ENCODE measurements around the gene MEF2D. TPM values are rescaled to one million over a fixed set of nuclear protein-coding genes. Genes with fewer than 3 reads are reported as not detected.
A peak's percentile ranks its signal among the peaks of the same experiment; 100 is the strongest.

The MEF2D gene
- total RNA-seq, 3 donors from 2014 or later, result 56.8 to 103 (median 61.9) TPM

DNA sequence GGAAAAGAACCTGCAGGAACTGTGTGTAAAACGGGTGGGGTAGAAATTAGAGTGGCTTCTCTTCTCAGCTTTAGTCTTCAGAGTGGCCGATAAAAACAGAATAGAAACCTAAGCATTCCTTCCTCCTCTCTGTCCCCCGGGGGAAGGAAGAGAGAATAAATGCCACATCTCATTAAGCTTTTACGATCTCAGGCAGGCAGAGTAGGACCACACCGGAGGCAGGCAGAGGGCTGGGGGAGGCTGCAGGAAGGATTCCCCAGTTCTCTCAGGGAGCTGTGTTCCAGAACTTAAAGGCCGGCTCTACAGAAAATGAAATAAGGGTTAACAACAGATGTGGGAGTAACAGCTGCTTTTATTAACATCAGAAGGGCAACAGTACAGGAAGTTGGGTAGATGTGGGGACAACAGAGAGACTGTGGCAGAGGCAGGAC is 24.5 kb upstream of the MEF2D start:
- Histone ChIP-seq H3K4me3 (no peak overlapping the region), H3K9me3 (no peaks in the 10 kb centered on the region), H3K4me1 (ENCODE audit: low read depth) (no peaks in the 10 kb centered on the region), H3K36me3 (ENCODE audit: low read depth) (no peaks in the 10 kb centered on the region)
- DNase-seq, result no peak
- peak; percentile 41 for ATAC-seq
- intact Hi-C loops (cut with DNase I, micrococcal nuclease), result no loop called here
- TF ChIP-seq, protein P1, sequence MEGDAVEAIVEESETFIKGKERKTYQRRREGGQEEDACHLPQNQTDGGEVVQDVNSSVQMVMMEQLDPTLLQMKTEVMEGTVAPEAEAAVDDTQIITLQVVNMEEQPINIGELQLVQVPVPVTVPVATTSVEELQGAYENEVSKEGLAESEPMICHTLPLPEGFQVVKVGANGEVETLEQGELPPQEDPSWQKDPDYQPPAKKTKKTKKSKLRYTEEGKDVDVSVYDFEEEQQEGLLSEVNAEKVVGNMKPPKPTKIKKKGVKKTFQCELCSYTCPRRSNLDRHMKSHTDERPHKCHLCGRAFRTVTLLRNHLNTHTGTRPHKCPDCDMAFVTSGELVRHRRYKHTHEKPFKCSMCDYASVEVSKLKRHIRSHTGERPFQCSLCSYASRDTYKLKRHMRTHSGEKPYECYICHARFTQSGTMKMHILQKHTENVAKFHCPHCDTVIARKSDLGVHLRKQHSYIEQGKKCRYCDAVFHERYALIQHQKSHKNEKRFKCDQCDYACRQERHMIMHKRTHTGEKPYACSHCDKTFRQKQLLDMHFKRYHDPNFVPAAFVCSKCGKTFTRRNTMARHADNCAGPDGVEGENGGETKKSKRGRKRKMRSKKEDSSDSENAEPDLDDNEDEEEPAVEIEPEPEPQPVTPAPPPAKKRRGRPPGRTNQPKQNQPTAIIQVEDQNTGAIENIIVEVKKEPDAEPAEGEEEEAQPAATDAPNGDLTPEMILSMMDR (IDR thresholded peaks at IDR 0.05), result no peak

DNA sequence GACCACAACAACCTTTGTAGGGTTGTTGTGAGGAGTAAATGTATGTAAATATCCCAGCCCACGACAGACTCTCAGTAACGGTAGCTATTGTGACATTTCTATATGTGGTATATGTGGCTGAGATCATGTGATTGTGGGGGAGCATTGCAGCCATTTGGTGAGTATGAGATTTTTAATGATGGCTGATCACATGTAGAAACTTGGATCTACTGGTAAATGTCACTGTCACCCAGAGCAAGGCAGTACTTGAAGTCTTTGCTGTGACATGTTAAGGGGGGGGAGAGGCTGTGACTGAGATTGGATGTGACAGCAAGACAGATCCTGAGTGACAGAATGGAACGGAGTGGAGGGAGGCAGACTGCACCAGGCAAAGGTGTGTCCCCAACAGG is 23.9 kb upstream of the MEF2D start:
- DNase-seq (no peak), ATAC-seq (peak; percentile 39)
- Histone ChIP-seq H3K36me3 (ENCODE audit: low read depth) (no peaks in the 10 kb centered on the region), H3K9me3 (no peaks in the 10 kb centered on the region), H3K4me1 (ENCODE audit: low read depth) (no peaks in the 10 kb centered on the region), H3K4me3 (no peak overlapping the region)
- intact Hi-C loops (cut with DNase I, micrococcal nuclease), result no loop called here
- TF ChIP-seq, protein P1 (IDR thresholded peaks at IDR 0.05), result no peak

DNA sequence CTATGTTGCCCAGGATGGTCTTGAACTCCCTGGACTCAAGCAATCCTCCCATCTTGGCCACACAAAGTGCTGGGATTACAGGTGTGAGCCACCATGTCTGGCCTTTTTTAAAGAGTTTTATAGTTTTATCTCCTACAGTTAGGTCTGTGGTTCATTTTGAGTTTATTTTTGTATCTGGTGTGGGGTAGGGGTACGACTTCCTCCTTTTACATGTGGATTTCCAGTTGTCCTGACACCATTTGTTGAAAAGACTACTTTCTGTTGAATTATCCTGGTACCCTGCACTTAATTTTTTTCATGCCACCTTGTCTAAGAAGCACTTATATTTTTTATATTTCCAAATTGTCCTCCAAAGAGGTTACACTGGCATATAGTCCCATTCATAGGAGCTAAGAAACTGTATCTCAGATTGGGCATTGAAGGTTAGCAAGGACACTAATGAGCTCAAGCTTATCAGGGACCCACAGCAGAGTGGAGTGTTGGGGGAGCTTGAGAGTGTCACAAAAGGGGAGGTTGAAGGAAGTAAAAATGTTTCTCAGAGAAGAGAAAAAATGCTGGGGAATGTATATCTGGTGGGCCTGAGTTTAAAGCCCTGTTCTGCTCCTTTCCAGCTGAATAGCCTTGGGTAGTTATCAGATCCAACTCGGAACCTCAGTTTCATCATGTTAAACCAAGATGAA is 23.4 kb upstream of the MEF2D start:
- Histone ChIP-seq H3K9me3 (no peaks in the 10 kb centered on the region), H3K36me3 (ENCODE audit: low read depth) (no peaks in the 10 kb centered on the region), H3K4me3 (no peak overlapping the region), H3K4me1 (ENCODE audit: low read depth) (no peaks in the 10 kb centered on the region)
- no peak for DNase-seq
- TF ChIP-seq, protein P1 (IDR thresholded peaks at IDR 0.05), result no peak
- intact Hi-C loops (cut with DNase I, micrococcal nuclease), result no loop called here
- ATAC-seq, result no peak

DNA sequence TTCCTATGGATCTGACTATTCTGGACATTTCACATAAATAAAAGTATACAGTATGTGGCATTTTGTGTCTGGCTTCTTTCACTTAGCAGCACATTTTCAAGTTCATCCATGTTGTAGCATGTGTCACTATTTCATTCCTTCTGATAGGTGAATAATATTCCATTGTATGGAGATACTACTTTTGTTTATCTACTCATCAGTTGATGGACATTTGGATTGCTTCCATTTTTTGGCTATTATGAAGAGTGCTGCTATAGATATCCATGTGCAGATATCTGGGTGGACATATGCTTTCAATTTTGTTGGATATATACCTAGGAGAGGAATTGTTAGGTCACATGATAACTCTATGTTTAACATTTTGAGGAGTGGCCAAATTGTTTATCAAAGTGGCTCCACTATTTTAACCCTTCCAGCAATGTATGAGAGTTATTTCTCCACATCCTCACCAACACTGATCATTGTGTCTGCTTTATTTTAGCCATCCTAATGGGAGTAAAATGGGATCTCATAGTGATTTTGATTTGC is 21.9 kb upstream of the MEF2D start:
- Histone ChIP-seq H3K9me3 (no peaks in the 10 kb centered on the region), H3K4me1 (ENCODE audit: low read depth) (no peaks in the 10 kb centered on the region), H3K4me3 (no peak overlapping the region), H3K36me3 (ENCODE audit: low read depth) (no peaks in the 10 kb centered on the region)
- ATAC-seq, result no peak
- no peak for DNase-seq
- intact Hi-C loops (cut with DNase I, micrococcal nuclease), result no loop called here
- TF ChIP-seq, protein P1 (IDR thresholded peaks at IDR 0.05), result no peak

DNA sequence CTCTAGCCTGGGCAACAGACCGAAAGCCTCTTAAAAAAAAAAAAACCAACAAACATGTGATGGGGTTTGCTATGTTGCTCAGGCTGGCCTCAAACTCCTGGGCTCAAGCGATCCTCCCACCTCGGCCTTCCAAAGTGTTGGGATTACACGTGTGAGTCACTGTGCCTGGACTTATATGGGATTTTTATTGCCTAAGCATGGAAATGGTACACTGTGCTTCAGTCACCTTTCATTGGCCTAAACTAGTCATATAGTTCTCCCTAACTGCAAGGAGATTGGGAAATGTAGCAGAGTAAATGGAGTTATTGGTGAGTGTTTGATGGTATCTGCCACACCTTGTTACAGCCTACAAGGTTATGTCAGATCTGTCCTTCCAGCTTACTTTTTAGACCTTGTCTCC is 17.2 kb upstream of the MEF2D start:
- ATAC-seq (peak; percentile 98), DNase-seq (no peak)

More for the DNA sequence above, 17.2 kb upstream of the MEF2D start:
- no peaks in the 10 kb centered on the region for H3K4me1 ChIP-seq (ENCODE audit: low read depth)
- intact Hi-C loops (cut with DNase I, micrococcal nuclease), result no loop called here
- H3K36me3 ChIP-seq (ENCODE audit: low read depth), result no peaks in the 10 kb centered on the region
- H3K4me3 ChIP-seq, result no peak overlapping the region
- H3K9me3 ChIP-seq, result no peaks in the 10 kb centered on the region
- TF ChIP-seq, protein P1 (IDR thresholded peaks at IDR 0.05), result no peak
